B cell (primary cell): ENCODE results near the gene F2RL3.

Experiments used
- CTCF ChIP-seq: fragments of 200-600 bp; IDR thresholded peaks from one replicate; pipeline ENCODE4 v1.8.0; 2022; ENCODE audit warnings: antibody characterized with exemption, mild to moderate bottlenecking
- EZH2 ChIP-seq: IDR thresholded peaks from 2 replicates; pipeline ENCODE4 v1.6.1; 2012; ENCODE audit warnings: borderline replicate concordance, low read depth, mild to moderate bottlenecking, moderate library complexity, low read length; ENCODE audit not compliant: insufficient read depth, poor library complexity, severe bottlenecking

GRCh38 chr19:16904599-16904998 lies 15.8 kb downstream of the F2RL3 start:
- TF ChIP-seq CTCF (no peak), EZH2 (no peak)
